ENCODE data around the gene SAMMSON.

SAMMSON gene

DNA sequence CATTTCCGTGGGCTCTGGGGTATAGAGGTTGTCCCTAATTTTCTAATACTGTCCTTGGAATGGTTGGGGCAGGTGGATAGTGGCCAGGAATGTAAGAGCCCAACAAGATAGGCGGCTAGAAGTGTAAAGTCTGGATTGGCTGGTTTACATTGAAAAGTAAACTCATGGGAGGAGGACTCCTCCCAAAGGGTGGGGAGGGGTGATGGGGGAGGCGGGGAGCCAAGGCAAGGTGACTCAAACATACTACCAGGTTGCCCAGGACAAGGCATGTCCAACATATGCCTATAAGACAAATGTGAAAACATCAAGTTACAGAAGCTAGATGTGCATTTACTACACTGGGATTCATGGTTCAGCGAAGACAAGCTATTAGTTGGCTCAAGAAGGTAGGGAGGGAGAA lies 14.3 kb upstream of the SAMMSON start:
- no peak overlapping the region for H3K27ac ChIP-seq
- no peaks in the 10 kb centered on the region for H3K36me3 ChIP-seq
- TF ChIP-seq CTCF (IDR thresholded peaks at IDR 0.05): no peak

GRCh38 chr3:69986419-69986818 lies 13.1 kb upstream of the SAMMSON start:
- no peaks in the 10 kb centered on the region for H3K4me1 ChIP-seq (ENCODE audit: control insufficient read depth in 1 of 2, insufficient read depth in 1 of 2, low read depth in 1 of 2, low read length in 1 of 2)
- H3K27ac ChIP-seq: no peak overlapping the region
- H3K4me3 ChIP-seq (ENCODE audit: low read depth in 1 of 2, low read length in 1 of 2): no peak overlapping the region
- H3K27me3 ChIP-seq: no peaks in the 10 kb centered on the region
- H3K9me3 ChIP-seq: no peaks in the 10 kb centered on the region
- no peak for TF ChIP-seq CTCF (IDR thresholded peaks at IDR 0.05)
- H3K36me3 ChIP-seq: no peaks in the 10 kb centered on the region

More for the DNA sequence above, 14.3 kb upstream of the SAMMSON start:
- H3K27me3 ChIP-seq: no peaks in the 10 kb centered on the region
- no peaks in the 10 kb centered on the region for H3K9me3 ChIP-seq
- H3K4me1 ChIP-seq (ENCODE audit: control insufficient read depth in 1 of 2, insufficient read depth in 1 of 2, low read depth in 1 of 2, low read length in 1 of 2): no peaks in the 10 kb centered on the region
- no peak overlapping the region for H3K4me3 ChIP-seq (ENCODE audit: low read depth in 1 of 2, low read length in 1 of 2)

DNA sequence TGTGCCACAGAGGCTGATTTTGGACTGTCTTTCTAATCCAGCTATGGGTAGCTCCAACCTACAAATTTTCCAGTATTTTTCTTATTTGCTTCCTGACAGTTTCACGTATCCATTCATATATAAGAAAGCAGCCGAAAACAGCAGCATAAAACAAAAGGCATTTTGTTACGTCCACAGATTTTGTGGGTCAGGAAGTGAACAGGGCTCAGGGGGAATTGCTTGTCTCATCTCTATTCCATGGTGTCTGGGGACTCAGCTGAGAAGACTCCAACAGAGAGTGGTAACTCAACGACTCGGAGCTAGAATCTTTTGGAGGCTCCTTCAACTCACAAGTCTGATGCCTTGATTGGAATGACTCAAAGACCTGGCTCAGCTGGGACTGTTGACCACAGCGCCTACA lies 11.7 kb upstream of the SAMMSON start:
- Histone ChIP-seq H3K4me1 (ENCODE audit: control insufficient read depth in 1 of 2, insufficient read depth in 1 of 2, low read depth in 1 of 2, low read length in 1 of 2) (no peaks in the 10 kb centered on the region), H3K27ac (no peak overlapping the region), H3K4me3 (ENCODE audit: low read depth in 1 of 2, low read length in 1 of 2) (no peak overlapping the region), H3K27me3 (no peaks in the 10 kb centered on the region), H3K9me3 (no peaks in the 10 kb centered on the region), H3K36me3 (no peaks in the 10 kb centered on the region)
- TF ChIP-seq CTCF (IDR thresholded peaks at IDR 0.05): no peak

DNA sequence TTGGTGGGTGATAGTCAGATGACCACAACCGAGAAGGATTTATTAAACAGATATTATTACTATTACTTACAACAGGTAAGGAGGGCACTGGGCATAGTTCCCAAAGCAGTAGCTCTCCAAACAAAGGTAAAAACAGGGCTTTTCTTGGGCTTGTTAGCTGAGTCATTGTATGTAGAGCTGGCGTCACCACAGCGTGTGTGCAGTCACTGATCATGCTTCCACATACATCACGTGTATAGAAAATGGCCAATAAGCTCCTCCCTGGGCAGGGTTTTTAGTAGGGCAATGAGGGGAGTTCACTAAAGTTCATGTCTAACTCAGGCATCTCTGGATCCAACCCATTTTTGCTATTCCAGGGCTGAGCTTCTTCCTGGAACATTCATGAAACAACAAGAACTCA lies 5.8 kb upstream of the SAMMSON start:
- Histone ChIP-seq H3K9me3 (no peaks in the 10 kb centered on the region), H3K36me3 (no peaks in the 10 kb centered on the region), H3K4me1 (ENCODE audit: control insufficient read depth in 1 of 2, insufficient read depth in 1 of 2, low read depth in 1 of 2, low read length in 1 of 2) (no peaks in the 10 kb centered on the region), H3K4me3 (ENCODE audit: low read depth in 1 of 2, low read length in 1 of 2) (no peak overlapping the region), H3K27me3 (no peaks in the 10 kb centered on the region), H3K27ac (no peak overlapping the region)
- TF ChIP-seq CTCF (IDR thresholded peaks at IDR 0.05): no peak

DNA sequence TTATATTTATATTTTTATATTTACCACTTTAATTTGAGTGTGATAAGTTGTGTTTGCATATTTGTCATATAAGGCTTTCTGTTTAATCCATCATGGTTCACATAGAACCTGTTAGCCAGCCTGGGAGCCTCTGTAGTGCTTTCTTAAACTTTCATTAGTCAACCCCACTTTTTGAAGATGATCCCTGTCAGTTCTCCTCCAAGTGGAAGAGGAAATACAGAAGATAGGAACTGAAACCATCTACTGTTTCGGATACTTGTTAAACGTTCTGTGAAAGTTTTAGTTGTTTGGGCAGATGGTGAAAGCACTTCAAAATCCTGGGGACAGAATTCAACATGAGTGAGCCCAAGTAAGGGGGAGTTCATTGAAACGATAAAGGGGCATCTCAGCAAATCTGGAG lies 4.6 kb upstream of the SAMMSON start:
- H3K27ac ChIP-seq: no peak overlapping the region
- H3K36me3 ChIP-seq: no peaks in the 10 kb centered on the region
- H3K9me3 ChIP-seq: no peaks in the 10 kb centered on the region

More for the DNA sequence above, 4.6 kb upstream of the SAMMSON start:
- H3K4me1 ChIP-seq (ENCODE audit: control insufficient read depth in 1 of 2, insufficient read depth in 1 of 2, low read depth in 1 of 2, low read length in 1 of 2): no peaks in the 10 kb centered on the region
- TF ChIP-seq CTCF (IDR thresholded peaks at IDR 0.05): no peak
- no peak overlapping the region for H3K4me3 ChIP-seq (ENCODE audit: low read depth in 1 of 2, low read length in 1 of 2)
- no peaks in the 10 kb centered on the region for H3K27me3 ChIP-seq

Measured in neutrophil (primary cell).